Measurements from ENCODE around the gene NECAB2. TPM values are rescaled to one million over a fixed set of nuclear protein-coding genes. Genes with fewer than 3 reads are reported as not detected.

Gene NECAB2
- total RNA-seq, 1 donor from 2014 or later: 0.32 TPM

- H3K27me3 ChIP-seq (ENCODE audit: insufficient read depth, low read length): peaks cover 17% of the 10 kb centered on the region
- no peaks in the 10 kb centered on the region for H3K79me2 ChIP-seq (ENCODE audit: insufficient read depth, low read length)
- no peak overlapping the region for H3K27ac Mint-ChIP-seq (ENCODE audit: unreplicated experiment)
- peaks cover 3% of the 10 kb centered on the region for H3K9me3 Mint-ChIP-seq (ENCODE audit: unreplicated experiment)
- no peak overlapping the region for H3K27ac ChIP-seq (ENCODE audit: low read depth, low read length)
- peaks cover 1% of the 10 kb centered on the region for H3K36me3 Mint-ChIP-seq (ENCODE audit: low read depth, unreplicated experiment)
- H2AFZ ChIP-seq (ENCODE audit: low read depth, low read length): no peak overlapping the region
- H3K4me3 ChIP-seq (ENCODE audit: insufficient read depth, low read depth, low read length): no peak overlapping the region
- no peak overlapping the region for H3K9ac ChIP-seq (ENCODE audit: low read length)
- H3K4me1 ChIP-seq (ENCODE audit: insufficient read depth, low read length): no peaks in the 10 kb centered on the region
- TF ChIP-seq EZH2 (IDR thresholded peaks at IDR 0.05; ENCODE audit: insufficient read depth, low read length): no peak
- no peak for TF ChIP-seq CTCF (IDR thresholded peaks at IDR 0.05; ENCODE audit: insufficient read depth, low read depth, low read length)
- FAIRE-seq (no peak), DNase-seq (ENCODE audit: low read depth) (no peak)
- no peaks in the 10 kb centered on the region for H3K9me3 ChIP-seq (ENCODE audit: insufficient read depth, low read depth, low read length)
- H3K4me2 ChIP-seq (ENCODE audit: low read length): no peak overlapping the region
- no peaks in the 10 kb centered on the region for H4K20me1 ChIP-seq (ENCODE audit: insufficient read depth, low read length)
- no peaks in the 10 kb centered on the region for H3K4me1 Mint-ChIP-seq (ENCODE audit: low read depth, unreplicated experiment)
- H3K36me3 ChIP-seq (ENCODE audit: insufficient read depth, low read length): no peaks in the 10 kb centered on the region
- peaks cover 45% of the 10 kb centered on the region for H3K27me3 Mint-ChIP-seq (ENCODE audit: low read depth, unreplicated experiment)
- no peak overlapping the region for H3K4me3 Mint-ChIP-seq (ENCODE audit: unreplicated experiment)
These were observed 36.4 kb downstream of the NECAB2 start for GRCh38 chr16:84004442-84004841.

GRCh38 chr16:84005391-84005790 is 37.3 kb downstream of the NECAB2 start:
- no peak overlapping the region for H3K4me3 ChIP-seq (ENCODE audit: insufficient read depth, low read depth, low read length)
- H4K20me1 ChIP-seq (ENCODE audit: insufficient read depth, low read length): no peaks in the 10 kb centered on the region
- H3K27ac Mint-ChIP-seq (ENCODE audit: unreplicated experiment): no peak overlapping the region
- FAIRE-seq (no peak), DNase-seq (ENCODE audit: low read depth) (no peak)
- H3K4me1 Mint-ChIP-seq (ENCODE audit: low read depth, unreplicated experiment): no peaks in the 10 kb centered on the region
- no peaks in the 10 kb centered on the region for H3K36me3 ChIP-seq (ENCODE audit: insufficient read depth, low read length)
- H3K9me3 Mint-ChIP-seq (ENCODE audit: unreplicated experiment): peaks cover 3% of the 10 kb centered on the region
- no peak overlapping the region for H2AFZ ChIP-seq (ENCODE audit: low read depth, low read length)
- no peak overlapping the region for H3K27ac ChIP-seq (ENCODE audit: low read depth, low read length)
- H3K79me2 ChIP-seq (ENCODE audit: insufficient read depth, low read length): no peaks in the 10 kb centered on the region
- no peaks in the 10 kb centered on the region for H3K4me1 ChIP-seq (ENCODE audit: insufficient read depth, low read length)
- peaks cover 44% of the 10 kb centered on the region for H3K27me3 Mint-ChIP-seq (ENCODE audit: low read depth, unreplicated experiment)
- no peak overlapping the region for H3K4me2 ChIP-seq (ENCODE audit: low read length)
- no peak overlapping the region for H3K9ac ChIP-seq (ENCODE audit: low read length)
- peaks cover 17% of the 10 kb centered on the region for H3K27me3 ChIP-seq (ENCODE audit: insufficient read depth, low read length)
- no peaks in the 10 kb centered on the region for H3K9me3 ChIP-seq (ENCODE audit: insufficient read depth, low read depth, low read length)
- no peak for TF ChIP-seq CTCF (IDR thresholded peaks at IDR 0.05; ENCODE audit: insufficient read depth, low read depth, low read length)
- TF ChIP-seq EZH2 (IDR thresholded peaks at IDR 0.05; ENCODE audit: insufficient read depth, low read length): no peak
- H3K4me3 Mint-ChIP-seq (ENCODE audit: unreplicated experiment): no peak overlapping the region
- peaks cover 1% of the 10 kb centered on the region for H3K36me3 Mint-ChIP-seq (ENCODE audit: low read depth, unreplicated experiment)

GRCh38 chr16:84007520-84007919 is 39.5 kb downstream of the NECAB2 start:
- DNase-seq (ENCODE audit: low read depth) (no peak), FAIRE-seq (no peak)
- Histone ChIP-seq H3K27me3 (ENCODE audit: insufficient read depth, low read length) (peaks cover 17% of the 10 kb centered on the region), H3K36me3 (ENCODE audit: insufficient read depth, low read length) (no peaks in the 10 kb centered on the region), H3K4me3 (ENCODE audit: insufficient read depth, low read depth, low read length) (no peak overlapping the region), H3K9ac (ENCODE audit: low read length) (no peak overlapping the region), H2AFZ (ENCODE audit: low read depth, low read length) (no peak overlapping the region), H3K27ac (ENCODE audit: low read depth, low read length) (no peak overlapping the region), H3K9me3 (ENCODE audit: insufficient read depth, low read depth, low read length) (no peaks in the 10 kb centered on the region), H3K4me1 (ENCODE audit: insufficient read depth, low read length) (no peaks in the 10 kb centered on the region), H3K4me2 (ENCODE audit: low read length) (no peak overlapping the region), H3K79me2 (ENCODE audit: insufficient read depth, low read length) (no peaks in the 10 kb centered on the region), H4K20me1 (ENCODE audit: insufficient read depth, low read length) (no peaks in the 10 kb centered on the region)
- H3K27ac Mint-ChIP-seq (ENCODE audit: unreplicated experiment): no peak overlapping the region
- no peak overlapping the region for H3K4me3 Mint-ChIP-seq (ENCODE audit: unreplicated experiment)
- no peaks in the 10 kb centered on the region for H3K4me1 Mint-ChIP-seq (ENCODE audit: low read depth, unreplicated experiment)
- peaks cover 4% of the 10 kb centered on the region for H3K36me3 Mint-ChIP-seq (ENCODE audit: low read depth, unreplicated experiment)
- TF ChIP-seq EZH2 (IDR thresholded peaks at IDR 0.05; ENCODE audit: insufficient read depth, low read length) (no peak), CTCF (IDR thresholded peaks at IDR 0.05; ENCODE audit: insufficient read depth, low read depth, low read length) (no peak)
- H3K9me3 Mint-ChIP-seq (ENCODE audit: unreplicated experiment): peaks cover 3% of the 10 kb centered on the region
- H3K27me3 Mint-ChIP-seq (ENCODE audit: low read depth, unreplicated experiment): peaks cover 55% of the 10 kb centered on the region
